Colonic mucosa (tissue), 4 donors: ENCODE results near the gene PSMC1. TPM values are rescaled to one million over a fixed set of nuclear protein-coding genes. Genes with fewer than 3 reads are reported as not detected.

Experiments used
- DNase-seq: peaks from one replicate; pipeline ENCODE4 v3.0.0-alpha.2; 2020
- H3K27ac ChIP-seq: fragments of 200-600 bp; one replicate; pipeline ENCODE4 v1.8.0; 2021
- H3K27me3 ChIP-seq: fragments of 200-600 bp; one replicate; pipeline ENCODE4 v1.8.0; 2021
- H3K36me3 ChIP-seq: fragments of 200-600 bp; one replicate; pipeline ENCODE4 v1.8.0; 2021
- H3K4me1 ChIP-seq: fragments of 200-600 bp; one replicate; pipeline ENCODE4 v1.8.0; 2021; ENCODE audit warnings: mild to moderate bottlenecking
- H3K4me3 ChIP-seq: fragments of 200-600 bp; one replicate; pipeline ENCODE4 v1.8.0; 2021
- H3K9ac ChIP-seq, 2 donors: one replicate each; pipeline ENCODE4 v1.7.0; 2013; ENCODE audit warnings: control low read depth in 2 of 2, low read depth in 2 of 2, low read length in 2 of 2
- H3K9me3 ChIP-seq: fragments of 200-600 bp; one replicate; pipeline ENCODE4 v1.8.0; 2021
- intact Hi-C: fragments of 100-400 bp; cut with DNase I; formaldehyde crosslinking; loops from one replicate; pipeline ENCODE4 v1.14.1; 2022
- total RNA-seq, 2 donors: library from RNA; stranded (reverse); fragmentation: NEBNext Ultra II Directional in 1 of 2; extraction: Animal tissue kit (Norgen Biotek cat#: 25700) in 1 of 2; gene quantifications; one replicate each; pipeline ENCODE4 v1.2.1, GENCODE V29; 2021
- TF ChIP-seq, protein P1 (sequence below): fragments of 200-600 bp; IDR thresholded peaks from one replicate; pipeline ENCODE4 v1.8.0; 2022; ENCODE audit warnings: antibody characterized with exemption, mild to moderate bottlenecking
- donor health status: healthy.
- donor health status: DM: no; HTN: no; CAD: no.
- donor health status: DM: no; HTN: no; CAD: no.

PSMC1 gene
- total RNA-seq, 2 donors from 2014 or later, result 68.3 to 92.6 TPM

- Histone ChIP-seq H3K27me3 (no peaks in the 10 kb centered on the region), H3K27ac (no peak overlapping the region), H3K4me3 (no peak overlapping the region), H3K9ac (no peak overlapping the region), H3K36me3 (no peaks in the 10 kb centered on the region), H3K4me1 (no peaks in the 10 kb centered on the region), H3K9me3 (no peaks in the 10 kb centered on the region)
- intact Hi-C loops, result no loop called here
- no peak for DNase-seq
- TF ChIP-seq, protein P1, sequence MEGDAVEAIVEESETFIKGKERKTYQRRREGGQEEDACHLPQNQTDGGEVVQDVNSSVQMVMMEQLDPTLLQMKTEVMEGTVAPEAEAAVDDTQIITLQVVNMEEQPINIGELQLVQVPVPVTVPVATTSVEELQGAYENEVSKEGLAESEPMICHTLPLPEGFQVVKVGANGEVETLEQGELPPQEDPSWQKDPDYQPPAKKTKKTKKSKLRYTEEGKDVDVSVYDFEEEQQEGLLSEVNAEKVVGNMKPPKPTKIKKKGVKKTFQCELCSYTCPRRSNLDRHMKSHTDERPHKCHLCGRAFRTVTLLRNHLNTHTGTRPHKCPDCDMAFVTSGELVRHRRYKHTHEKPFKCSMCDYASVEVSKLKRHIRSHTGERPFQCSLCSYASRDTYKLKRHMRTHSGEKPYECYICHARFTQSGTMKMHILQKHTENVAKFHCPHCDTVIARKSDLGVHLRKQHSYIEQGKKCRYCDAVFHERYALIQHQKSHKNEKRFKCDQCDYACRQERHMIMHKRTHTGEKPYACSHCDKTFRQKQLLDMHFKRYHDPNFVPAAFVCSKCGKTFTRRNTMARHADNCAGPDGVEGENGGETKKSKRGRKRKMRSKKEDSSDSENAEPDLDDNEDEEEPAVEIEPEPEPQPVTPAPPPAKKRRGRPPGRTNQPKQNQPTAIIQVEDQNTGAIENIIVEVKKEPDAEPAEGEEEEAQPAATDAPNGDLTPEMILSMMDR, result no peak
These were observed 25.4 kb downstream of the PSMC1 start for GRCh38 chr14:90281756-90282155.

DNA sequence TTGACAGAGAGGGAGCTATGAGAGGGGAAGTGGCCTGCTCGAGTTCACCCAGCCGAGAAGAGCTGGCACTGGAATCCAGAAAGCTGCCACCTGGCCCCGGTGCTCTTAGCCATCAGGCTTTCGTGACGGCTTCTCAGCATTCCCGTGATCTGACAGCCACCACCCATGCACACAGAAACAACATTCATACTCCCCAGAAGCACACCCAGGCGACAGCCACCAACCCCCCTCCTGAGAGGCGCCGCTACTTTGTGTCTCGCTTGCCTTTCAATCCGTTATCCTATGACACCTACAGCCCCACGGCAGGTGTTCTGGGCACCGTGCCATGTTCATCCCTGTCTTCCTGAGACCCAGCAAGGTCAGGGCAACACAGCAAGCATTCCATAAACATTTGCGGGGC lies 31.4 kb downstream of the PSMC1 start:
- TF ChIP-seq, protein P1, result no peak
- Histone ChIP-seq H3K4me1 (no peaks in the 10 kb centered on the region), H3K36me3 (peaks cover 10% of the 10 kb centered on the region), H3K9ac (no peak overlapping the region), H3K9me3 (no peaks in the 10 kb centered on the region), H3K4me3 (no peak overlapping the region), H3K27ac (no peak overlapping the region), H3K27me3 (no peaks in the 10 kb centered on the region)
- intact Hi-C loops, result no loop called here
- DNase-seq, result no peak

DNA sequence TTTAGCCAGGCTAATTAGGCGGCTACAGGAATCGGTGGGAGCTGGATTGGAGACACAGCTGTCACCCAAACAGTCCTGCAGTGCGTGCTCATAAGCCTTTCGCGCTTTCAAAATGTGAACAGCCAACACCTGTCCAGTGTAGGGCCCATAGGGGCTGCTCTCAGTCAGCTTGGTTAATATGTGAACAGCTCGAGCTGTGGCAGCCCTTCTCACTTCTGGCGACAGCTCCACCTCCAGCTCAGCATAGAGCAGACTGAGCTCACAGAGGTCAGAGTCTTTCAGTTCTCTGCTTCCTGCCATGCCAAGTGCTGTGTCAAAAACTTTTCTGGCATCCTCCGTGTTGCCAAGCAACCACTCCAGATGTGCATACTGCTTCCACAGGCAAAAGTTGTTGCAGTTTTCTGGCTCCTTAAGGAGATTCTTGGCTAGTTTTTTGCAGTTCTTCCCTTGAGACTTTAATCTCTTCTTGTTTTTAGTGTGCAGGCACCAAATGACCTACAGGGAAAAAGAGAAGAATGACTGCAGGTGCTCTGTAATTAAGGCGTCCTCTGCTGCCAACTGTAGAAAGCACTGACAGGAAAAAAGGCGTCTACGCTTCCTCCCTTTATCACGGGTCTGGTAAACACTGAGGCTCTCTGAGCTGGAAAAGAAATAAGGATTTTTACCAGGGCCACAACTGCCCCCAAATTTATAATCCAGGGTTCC lies 32.5 kb downstream of the PSMC1 start:
- TF ChIP-seq, protein P1, result no peak
- no peak for DNase-seq
- intact Hi-C loops, result no loop called here
- H3K9ac ChIP-seq, result no peak overlapping the region
- H3K9me3 ChIP-seq, result no peaks in the 10 kb centered on the region
- H3K4me1 ChIP-seq, result no peaks in the 10 kb centered on the region
- no peak overlapping the region for H3K4me3 ChIP-seq
- H3K27ac ChIP-seq, result no peak overlapping the region
- H3K27me3 ChIP-seq, result no peaks in the 10 kb centered on the region
- peaks cover 10% of the 10 kb centered on the region for H3K36me3 ChIP-seq

DNA sequence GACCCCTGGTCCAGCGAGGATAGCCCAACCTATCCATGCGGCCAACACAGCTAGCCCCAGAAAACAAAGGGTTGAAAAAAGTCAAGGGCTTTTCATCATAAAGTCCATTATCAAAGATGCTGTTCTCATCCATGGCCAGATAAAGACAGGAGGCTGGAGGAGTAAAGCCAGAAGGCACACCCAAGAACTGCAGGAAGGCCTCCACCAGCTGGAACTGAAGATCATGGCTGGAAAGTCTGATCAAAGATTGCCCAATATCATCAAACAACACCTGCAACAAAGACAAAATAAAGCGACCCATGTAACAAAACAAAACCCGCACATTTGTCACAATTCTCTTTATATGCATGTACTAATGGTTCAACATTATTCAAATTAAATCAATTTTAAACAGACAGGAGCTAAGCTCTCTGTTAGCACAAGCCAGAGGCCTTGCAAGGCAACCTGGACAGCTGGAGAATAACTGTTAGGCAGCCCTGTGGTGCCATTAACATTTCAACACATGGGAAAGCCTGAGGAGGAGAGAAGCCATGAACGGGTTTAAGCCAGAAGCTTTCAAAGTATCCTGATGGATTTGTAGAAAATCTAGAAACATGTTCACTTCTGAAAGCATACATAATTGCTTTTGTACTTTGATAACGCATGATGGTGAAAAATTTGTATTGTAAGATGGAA lies 34.1 kb downstream of the PSMC1 start:
- no peak for DNase-seq
- no peak overlapping the region for H3K4me3 ChIP-seq
- intact Hi-C loops, result no loop called here
- peaks cover 10% of the 10 kb centered on the region for H3K36me3 ChIP-seq
- no peaks in the 10 kb centered on the region for H3K4me1 ChIP-seq
- no peak overlapping the region for H3K9ac ChIP-seq
- TF ChIP-seq, protein P1, result no peak
- no peak overlapping the region for H3K27ac ChIP-seq
- no peaks in the 10 kb centered on the region for H3K9me3 ChIP-seq
- H3K27me3 ChIP-seq, result no peaks in the 10 kb centered on the region

DNA sequence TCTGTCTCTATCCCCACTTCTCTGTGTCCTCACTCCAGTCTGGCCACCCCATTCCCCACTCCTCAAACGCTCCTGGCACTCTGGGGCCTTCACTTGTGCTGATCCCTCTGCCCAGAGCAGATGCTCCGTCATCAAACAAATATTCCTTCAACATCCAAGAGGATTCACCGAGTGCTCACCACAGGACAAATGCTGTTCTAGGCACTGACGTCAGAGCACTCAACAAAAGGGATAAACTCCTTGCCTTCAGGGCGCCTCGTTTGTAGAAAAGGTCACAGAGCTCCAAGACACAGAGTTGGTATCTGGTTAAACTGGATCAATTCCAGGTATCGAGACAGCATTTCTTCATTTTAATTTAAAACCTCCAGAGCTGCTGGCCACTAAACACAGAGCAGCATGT lies 35.3 kb downstream of the PSMC1 start:
- Histone ChIP-seq H3K4me3 (no peak overlapping the region), H3K4me1 (no peaks in the 10 kb centered on the region)
- intact Hi-C loops, result no loop called here

More for the DNA sequence above, 35.3 kb downstream of the PSMC1 start:
- H3K27me3 ChIP-seq, result no peaks in the 10 kb centered on the region
- TF ChIP-seq, protein P1, result no peak
- no peak overlapping the region for H3K27ac ChIP-seq
- no peak for DNase-seq
- no peaks in the 10 kb centered on the region for H3K9me3 ChIP-seq
- peaks cover 10% of the 10 kb centered on the region for H3K36me3 ChIP-seq
- no peak overlapping the region for H3K9ac ChIP-seq
